Retinal pigment epithelial cell (primary cell): ENCODE measurements around the gene TXNRD2.
A peak's percentile ranks its signal among the peaks of the same experiment; 100 is the strongest.

Experiments
- DNase-seq: peaks from one replicate; pipeline ENCODE4 v3.0.0-alpha.2; 2010; ENCODE audit warnings: low read depth
- H3K4me3 ChIP-seq: 2 replicates; pipeline ENCODE4 v1.5.1; 2011; ENCODE audit warnings: mild to moderate bottlenecking, low read length, control low read depth, moderate library complexity
- CTCF ChIP-seq: conservative IDR thresholded peaks from 2 replicates; pipeline ENCODE4 v1.5.1; 2011; ENCODE audit warnings: low read depth, low read length, control low read depth, inconsistent platforms

The TXNRD2 gene

DNA sequence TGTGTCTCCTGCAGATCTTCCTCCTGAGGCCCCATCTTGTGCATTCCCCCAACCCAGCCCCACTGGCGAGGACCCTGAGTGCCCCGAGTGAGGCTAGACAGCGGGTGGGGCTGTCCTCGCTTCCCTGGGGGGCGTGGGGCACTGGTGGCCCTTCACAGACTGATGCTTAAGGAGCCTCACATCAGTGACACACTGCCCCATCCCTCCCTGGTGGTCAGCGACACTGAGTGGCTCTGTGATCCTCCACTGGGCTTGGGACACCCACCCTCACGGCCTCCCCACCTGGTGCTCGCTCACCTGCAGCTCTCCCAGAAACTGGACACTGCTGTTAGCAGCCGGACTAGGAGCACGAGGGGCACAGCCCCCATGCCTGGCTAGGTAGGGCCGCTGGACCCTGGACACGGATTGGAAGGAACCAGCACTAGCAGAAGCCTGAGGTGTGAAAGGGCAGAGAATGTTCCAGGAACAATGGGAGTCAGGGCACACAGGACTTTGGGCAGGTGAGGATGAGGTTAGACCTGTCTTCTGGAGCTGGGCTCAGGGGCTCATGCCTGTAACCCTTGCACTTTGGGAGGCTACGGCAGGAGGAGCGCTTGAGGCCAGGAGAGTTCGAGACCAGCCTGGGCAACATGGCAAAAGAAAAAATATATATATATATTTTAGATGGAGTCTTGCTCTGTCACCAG lies 23.2 kb upstream of the TXNRD2 start:
- H3K4me3 ChIP-seq, result no peak overlapping the region
- DNase-seq, result no peak
- TF ChIP-seq CTCF, result no peak

GRCh38 chr22:19963863-19964642 lies 22.4 kb upstream of the TXNRD2 start:
- H3K4me3 ChIP-seq, result no peak overlapping the region
- no peak for TF ChIP-seq CTCF
- no peak for DNase-seq

DNA sequence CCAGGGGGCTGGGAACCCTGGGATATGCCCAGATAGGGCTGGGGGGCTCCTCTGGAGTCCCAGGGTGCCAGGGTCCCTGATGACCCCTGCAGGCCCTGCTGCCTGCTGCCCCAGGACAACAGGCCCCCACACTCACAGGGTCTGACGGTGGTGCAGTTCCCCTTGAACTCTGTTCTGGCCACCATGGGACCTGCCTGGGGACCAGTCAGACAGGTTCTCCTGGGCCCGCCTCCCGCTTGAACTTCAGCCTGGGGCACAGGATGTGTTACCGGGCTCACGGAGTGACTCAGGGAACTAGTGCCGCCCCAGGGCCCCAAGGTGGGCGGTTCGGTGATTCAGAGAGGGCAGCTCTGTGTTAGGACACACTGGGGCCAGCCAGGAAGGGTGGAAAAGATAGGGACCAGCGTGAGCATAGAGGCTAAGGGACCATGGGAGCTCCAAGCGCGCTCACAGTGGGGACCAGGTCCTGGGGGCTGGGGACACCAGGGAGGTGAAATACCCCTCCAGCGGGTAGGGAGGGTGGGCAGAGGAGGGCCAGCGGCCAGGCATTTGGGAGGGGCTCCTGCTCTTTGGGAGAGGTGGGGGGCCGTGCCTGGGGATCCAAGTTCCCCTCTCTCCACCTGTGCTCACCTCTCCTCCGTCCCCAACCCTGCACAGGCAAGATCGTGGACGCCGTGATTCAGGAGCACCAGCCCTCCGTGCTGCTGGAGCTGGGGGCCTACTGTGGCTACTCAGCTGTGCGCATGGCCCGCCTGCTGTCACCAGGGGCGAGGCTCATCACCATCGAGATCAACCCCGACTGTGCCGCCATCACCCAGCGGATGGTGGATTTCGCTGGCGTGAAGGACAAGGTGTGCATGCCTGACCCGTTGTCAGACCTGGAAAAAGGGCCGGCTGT lies 21.5 kb upstream of the TXNRD2 start:
- no peak overlapping the region for H3K4me3 ChIP-seq
- DNase-seq, result no peak
- TF ChIP-seq CTCF, result no peak

GRCh38 chr22:19962246-19962908 lies 20.8 kb upstream of the TXNRD2 start:
- DNase-seq, result no peak
- TF ChIP-seq CTCF, result peak; percentile 76
- no peak overlapping the region for H3K4me3 ChIP-seq

DNA sequence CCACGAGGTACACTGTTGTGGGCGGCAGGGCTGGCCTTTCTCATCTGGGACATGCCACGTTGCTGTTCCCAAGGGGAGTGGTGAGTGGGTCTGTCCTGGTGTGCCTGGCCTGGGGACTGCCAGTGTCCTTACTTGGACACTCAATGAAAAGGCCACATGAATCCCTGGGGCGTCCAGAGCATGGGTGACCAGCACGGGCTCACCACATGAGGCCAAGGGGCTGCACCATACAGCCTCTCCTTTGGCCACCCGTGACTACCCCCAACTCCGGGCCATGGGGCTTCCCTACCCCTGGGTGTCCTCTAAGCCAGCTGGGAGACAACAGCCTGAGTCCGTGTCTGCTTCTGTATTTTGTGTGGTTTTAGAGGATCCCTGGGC lies 20.2 kb upstream of the TXNRD2 start:
- no peak for TF ChIP-seq CTCF
- DNase-seq, result no peak
- H3K4me3 ChIP-seq, result no peak overlapping the region

DNA sequence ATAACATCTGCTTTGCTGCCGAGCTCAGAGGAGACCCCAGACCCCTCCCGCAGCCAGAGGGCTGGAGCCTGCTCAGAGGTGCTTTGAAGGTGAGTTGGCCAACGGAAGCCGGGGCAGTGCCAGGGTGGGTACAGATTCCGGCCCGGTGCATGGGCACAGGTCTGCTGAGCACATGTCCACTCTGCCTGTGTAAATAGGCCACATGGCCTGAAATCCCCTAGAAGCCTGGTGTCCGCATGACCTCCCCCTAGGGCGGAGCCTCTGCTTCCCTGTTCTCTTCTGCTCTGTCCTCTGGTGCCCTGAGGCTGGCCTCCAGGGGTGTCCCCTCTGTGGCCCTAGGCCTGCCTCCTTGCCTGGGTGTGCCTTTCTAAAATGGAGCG lies 19.6 kb upstream of the TXNRD2 start:
- no peak for DNase-seq
- no peak for TF ChIP-seq CTCF
- no peak overlapping the region for H3K4me3 ChIP-seq
